HG02678 (cell line): Measurements from ENCODE around the gene TSPAN5.
A peak's percentile ranks its signal among the peaks of the same experiment; 100 is the strongest.

Experiments used
- ATAC-seq: cut with Tn5 transposase; IDR thresholded peaks from one replicate; pipeline ENCODE4 v1.9.1; 2021; ENCODE audit warnings: mild to moderate bottlenecking, moderate library complexity; ENCODE audit not compliant: unreplicated experiment

Gene TSPAN5

DNA sequence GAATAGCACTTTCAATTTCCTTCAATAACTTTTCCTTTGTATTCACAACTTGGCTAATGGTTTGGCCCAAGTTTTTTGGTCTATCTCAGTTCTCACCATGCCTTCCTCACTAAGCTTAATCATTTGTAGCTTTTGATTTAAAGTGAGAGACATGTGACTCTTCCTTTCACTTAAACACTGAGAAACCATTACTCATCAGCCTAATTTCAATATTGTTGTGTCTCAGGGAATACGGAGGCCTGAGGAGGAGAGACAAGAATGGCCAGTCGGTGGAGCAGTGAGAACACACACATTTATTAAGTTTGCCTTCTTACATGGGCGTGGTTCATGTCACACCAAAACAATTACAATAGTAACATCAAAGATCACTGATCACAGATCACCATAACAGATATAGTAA lies 56.7 kb downstream of the TSPAN5 start:
- peak; percentile 67 for ATAC-seq

DNA sequence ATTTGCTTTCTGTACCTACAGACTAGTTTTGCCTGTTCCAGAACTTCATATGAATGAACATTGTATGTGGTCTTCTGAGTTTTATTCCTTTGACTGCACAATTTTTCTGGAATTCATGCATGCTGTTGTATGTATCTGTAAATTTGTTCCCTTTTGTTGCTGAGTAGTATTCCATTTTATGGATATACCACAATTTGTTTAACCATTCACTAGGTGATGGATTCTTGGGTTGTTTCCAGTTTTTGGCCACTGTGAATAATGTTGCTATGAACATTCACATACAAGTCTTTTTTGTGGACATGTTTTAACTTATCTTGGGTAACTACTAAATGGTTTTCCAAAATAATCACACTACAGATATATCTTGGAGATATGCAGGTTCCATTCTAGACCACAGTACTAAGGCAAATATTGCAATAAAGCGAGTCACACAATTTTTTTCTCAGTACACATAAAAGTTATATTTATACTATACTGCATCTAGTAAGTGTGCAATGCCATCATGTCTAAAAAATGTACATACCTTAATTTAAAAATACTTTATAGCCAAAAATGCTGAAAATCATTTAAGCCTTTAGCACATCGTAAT lies 58.7 kb downstream of the TSPAN5 start:
- no peak for ATAC-seq

DNA sequence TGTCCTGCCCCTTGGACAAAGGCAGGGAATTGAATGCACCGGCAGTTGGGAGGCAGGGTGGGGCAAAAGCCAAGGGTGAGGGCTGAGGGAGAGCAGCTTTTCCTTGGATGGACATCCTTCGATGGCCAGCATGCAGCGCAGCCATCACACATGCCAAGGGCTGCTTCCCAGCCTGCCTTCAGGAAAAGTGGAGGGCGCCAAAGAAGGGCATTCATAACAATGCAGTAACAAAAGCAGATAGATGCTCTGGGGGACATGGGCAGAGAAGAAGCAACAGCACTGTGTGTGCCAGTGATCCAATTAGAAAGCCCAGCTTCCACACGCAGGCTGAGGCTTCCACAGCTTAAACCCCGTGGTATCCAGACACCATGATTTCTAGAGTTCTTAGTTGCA lies 71.5 kb downstream of the TSPAN5 start:
- no peak for ATAC-seq

GRCh38 chr4:98586291-98586961 lies 72.0 kb downstream of the TSPAN5 start:
- no peak for ATAC-seq

- no peak for ATAC-seq
Observed at GRCh38 chr4:98585596-98585995, 72.8 kb downstream of the TSPAN5 start.

DNA sequence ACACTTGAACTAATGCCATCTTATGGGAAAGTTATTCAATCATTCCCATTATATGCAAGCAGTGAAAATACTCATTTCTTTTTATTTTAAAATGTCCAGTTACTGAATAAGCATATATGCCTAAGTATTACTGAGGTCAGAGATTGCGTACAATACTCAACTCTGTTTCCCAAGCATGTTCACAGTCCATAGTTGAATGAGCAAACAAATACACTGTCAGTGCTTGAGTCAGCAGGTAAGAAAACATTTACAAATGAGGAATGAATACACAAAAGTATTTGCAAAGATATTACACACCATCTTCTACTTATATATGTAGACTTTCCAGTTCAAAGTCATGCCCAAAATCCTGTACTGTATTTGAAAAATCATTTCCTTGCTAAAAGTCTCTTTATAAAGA lies 74.1 kb downstream of the TSPAN5 start:
- no peak for ATAC-seq

DNA sequence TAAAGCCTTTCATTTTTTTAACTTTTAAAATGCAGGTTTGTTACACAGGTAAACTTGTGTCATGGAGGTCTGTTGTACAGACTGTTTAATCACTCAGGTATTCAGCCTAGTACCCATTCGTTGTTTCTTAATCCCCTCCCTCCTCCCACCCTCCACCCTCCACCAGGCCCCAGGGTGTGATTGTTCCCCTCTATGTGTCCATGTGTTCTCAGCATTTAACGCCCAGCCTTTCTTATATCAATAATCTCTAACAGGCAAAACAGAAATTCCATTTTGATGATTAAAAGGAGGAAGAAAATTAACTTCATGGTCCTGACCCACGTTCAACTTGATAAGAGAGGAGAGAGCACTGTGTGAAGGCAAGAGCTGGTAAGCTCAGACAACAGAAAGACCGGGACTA lies 75.1 kb downstream of the TSPAN5 start:
- no peak for ATAC-seq

DNA sequence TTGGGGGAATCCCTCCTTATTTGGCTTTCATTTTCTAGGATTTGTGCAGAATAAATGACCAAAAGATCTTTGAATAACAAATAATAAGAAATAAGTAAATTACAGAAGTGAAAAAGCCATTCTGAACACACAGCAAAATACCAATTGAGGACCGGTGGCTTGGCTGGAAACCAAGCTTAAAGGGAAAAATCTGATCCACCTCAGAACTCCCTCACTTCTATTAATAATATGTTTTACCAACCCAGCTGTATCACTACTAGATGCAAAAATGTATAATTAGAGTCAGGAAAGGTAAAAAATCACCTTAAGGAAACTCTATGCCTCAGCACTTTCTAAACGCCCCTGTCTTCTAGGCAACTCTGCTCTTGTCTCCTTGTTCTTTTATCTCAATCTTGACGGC lies 77.3 kb downstream of the TSPAN5 start:
- no peak for ATAC-seq

- no peak for ATAC-seq
Observed at GRCh38 chr4:98577956-98578355, 80.5 kb downstream of the TSPAN5 start.

DNA sequence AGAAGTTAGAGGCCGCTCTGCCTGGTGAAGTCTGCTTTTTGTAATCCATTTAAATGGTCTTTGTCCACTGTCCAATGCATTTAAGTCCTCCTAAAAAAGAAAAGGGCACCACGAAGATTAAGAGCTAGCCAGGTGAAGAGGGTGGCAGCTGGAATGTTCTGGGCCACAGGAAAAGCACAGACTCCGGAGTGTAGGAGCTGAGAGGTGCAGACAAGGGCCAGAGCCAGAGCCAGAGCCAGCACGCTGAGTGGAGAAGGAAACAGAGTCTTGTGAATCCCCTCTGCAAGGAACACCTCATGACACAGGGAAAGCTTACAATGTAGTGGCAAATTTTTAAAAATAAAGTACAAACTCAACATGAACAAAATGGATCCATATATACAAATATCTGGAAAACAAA lies 83.6 kb downstream of the TSPAN5 start:
- ATAC-seq: no peak

DNA sequence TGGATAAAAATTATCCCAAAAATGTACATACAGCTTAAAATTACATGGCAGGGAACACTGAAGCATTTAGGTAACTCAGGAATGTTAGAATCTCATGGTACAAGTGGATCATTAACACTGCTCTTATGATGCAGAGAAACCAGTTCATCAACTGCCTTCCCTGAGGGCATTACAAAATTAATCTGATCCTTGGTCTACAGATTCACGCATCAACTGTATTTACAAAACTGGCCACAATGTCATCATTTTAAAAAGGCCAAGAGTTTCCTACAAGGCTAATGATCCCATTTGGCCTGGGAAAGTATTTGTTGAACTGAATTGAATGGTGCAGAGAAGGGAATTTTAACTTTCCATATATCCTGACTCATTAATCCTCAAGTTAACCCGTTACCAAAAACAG lies 84.6 kb downstream of the TSPAN5 start:
- ATAC-seq: no peak

GRCh38 chr4:98572697-98573096 lies 85.7 kb downstream of the TSPAN5 start:
- no peak for ATAC-seq

DNA sequence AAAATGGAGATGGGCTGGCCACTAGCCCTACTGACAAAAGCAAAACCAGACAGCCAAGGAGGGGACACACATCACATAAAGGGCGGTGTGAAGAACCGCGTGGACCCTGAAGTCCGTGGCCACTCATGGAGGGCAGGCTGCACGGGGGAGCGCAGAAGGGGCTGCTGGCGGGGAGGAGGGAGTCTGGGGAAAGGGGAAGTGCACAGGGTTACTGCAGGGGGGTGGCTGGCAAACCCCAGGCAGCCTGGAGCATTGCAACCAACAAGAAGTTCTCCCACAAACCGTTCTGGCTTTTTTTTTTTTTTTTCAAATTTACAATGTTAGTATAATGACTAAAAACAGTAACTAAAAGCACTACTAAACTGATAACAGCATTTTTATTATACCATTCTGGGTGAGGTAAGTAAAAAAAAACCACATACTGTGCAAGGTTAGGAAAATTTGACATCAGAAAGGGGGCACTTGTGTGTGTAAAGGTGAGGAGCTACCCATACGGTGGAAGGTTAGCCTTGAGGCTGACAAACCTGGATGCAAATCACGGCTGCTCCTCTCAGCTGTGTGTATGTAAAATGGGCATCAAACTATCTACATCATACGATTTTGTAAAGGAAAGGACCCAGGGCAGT lies 87.1 kb downstream of the TSPAN5 start:
- no peak for ATAC-seq

DNA sequence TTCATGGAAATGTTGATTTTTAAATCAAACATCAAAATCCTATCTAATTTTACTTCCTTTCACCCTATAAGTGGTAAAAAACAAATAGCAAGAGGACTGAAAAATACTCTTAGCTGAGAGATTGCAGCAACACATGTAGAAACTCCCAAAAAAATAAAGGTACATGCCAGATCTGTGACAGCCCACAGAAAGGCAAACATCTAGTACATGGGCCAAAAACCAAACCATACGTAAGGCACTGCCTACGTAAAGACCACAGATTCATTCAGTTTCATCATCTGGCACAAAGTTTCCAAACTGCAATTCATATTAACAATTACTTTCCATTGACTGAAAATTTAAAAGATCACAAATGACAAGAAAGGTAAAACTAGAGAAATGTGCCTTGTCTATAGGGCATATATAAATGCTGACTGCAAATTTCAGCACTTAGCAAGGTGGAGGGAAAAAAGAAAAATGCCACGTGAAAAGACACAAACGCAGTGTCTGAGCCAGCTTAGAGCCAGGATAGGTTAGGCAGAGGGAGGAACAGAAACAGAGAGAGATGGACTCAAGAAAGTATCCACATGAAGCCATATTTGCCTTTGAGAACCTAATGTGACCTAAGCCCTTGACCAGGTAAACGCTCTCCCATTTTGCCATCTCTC lies 88.1 kb downstream of the TSPAN5 start:
- no peak for ATAC-seq

DNA sequence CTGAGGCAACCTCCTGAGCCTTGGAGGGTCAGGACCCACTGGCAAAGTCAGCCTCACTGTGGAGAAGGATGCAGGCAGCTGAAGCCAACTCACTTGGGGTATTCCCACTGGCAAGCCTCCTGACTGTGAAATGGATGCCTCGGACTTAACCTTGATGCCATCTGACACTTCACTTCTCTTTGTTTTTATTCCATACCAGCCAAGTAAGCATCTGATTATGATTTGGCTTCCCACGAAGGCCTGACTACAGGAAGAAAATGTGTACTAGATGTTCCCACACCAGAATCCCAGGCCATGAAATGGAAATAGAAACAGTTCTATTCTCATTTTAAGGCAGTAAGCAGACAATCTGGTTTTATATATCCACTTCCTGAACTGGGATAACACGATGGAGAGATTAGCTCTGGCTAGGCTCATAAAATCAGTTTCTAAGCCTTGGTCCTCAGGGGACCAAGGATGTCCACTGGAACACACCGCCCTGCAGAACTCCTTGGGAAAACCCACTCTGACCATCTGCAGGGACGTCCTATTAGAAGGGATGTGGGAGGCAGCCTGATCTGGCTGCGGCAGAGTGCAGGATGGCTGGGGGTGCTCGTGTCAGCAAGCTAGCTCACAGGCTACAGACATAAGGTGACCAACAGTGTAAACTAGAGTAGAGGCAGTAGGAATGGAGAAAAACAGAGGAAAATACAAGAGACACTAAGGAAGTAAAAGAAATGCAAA lies 89.3 kb downstream of the TSPAN5 start:
- no peak for ATAC-seq

- ATAC-seq: no peak
Observed at GRCh38 chr4:98567611-98568010, 90.8 kb downstream of the TSPAN5 start.

DNA sequence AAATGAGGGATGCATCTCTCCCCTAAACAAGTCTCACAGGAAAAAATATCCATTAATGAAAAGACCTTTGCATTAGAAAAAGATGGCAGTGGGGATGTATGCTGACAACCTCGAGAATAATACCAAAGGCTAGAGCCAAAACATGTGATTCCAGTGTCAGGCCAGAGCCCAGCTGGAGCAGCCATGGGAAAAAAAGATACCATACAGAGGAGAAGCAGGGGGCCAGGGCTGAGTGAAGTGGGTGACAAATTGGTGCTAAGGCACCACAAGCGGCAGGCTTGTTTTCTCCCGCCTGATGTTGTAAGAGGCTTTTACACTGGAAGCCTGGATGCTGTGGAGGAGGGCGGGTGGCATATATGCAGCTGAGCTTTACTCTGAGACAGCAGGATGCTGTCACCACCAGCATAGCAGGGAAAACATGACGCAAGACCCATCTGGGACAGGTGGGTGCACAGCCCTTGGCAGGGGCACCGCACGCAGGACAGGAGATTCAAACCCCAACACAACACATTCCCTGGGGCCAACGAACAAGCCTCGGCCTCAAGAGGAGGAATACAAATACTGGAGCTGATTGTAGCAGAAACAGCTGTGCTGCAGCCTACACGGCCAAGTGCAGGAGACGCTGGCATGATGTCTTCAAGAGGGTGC lies 91.9 kb downstream of the TSPAN5 start:
- ATAC-seq: no peak

- no peak for ATAC-seq
Observed at GRCh38 chr4:98565681-98566301, 92.6 kb downstream of the TSPAN5 start.

DNA sequence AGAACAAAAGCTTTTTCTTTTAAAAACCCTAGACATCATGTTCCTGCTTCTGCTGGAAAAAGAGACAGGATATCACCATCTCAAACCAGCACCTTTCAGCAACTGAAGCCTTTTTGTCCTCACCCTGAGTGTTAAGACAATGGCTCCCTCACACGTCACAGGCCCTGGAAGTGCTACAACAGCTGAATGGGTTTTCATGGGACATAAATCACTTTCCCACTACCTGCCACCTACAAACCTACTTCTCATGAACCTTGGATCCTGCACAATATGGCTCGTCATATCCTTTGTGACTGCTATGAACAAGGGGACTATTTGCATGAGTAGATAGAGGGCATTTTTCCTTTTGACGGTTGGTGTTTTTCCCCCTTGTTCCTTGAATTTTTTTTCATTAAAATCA lies 93.6 kb downstream of the TSPAN5 start:
- ATAC-seq: no peak

DNA sequence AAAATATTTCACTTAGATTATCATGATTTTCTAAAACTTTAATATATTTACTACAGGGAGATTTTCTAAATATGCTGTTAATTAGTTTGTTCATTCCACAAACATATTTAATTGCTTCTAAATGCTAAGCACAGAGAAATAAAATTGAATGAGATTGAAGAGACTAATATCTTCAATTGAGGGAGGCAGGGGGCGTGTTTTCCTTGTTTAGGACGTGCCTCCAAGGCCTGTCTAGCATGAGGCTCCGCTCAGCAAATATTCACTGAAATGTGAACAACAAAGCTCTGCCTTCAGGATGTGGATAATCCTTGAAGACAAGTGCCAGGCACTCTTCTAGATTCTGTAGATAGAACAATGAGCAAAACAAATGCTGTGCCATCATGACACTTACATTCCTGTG lies 98.1 kb downstream of the TSPAN5 start:
- ATAC-seq: no peak
